Loucy (cell line): Measurements from ENCODE around the gene SEMA5A.

Experiments used
- EZH2phosphoT487 ChIP-seq: fragments of 200-600 bp; IDR thresholded peaks from 2 replicates; pipeline ENCODE4 v1.6.1; 2018; ENCODE audit warnings: antibody characterized with exemption, mild to moderate bottlenecking, moderate library complexity, borderline replicate concordance
- TF ChIP-seq, protein P1 (sequence below): fragments of 200-600 bp; sonication (generic); conservative IDR thresholded peaks from 2 replicates; pipeline ENCODE4 v1.5.1; 2014; ENCODE audit warnings: mild to moderate bottlenecking, antibody characterized with exemption, low read length

DNA sequence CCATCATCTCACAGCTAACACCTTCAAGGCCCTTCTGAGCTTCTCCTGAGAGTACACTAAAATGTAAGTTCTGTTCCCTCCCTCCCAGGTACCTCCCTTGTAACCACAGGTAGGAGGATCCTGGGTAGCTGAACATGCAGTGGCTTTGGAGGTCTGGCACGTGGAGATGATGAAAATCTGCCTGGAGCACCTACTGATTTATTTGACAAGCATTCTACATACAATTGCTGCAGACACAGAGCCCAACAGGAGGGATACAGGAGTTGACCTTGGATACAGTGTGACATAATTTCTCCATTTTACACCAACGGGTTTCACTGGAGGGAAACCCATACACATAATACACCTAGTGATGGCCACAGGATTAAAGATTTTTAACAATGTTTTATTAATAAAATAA is 478.7 kb downstream of the SEMA5A start:
- TF ChIP-seq, protein P1, sequence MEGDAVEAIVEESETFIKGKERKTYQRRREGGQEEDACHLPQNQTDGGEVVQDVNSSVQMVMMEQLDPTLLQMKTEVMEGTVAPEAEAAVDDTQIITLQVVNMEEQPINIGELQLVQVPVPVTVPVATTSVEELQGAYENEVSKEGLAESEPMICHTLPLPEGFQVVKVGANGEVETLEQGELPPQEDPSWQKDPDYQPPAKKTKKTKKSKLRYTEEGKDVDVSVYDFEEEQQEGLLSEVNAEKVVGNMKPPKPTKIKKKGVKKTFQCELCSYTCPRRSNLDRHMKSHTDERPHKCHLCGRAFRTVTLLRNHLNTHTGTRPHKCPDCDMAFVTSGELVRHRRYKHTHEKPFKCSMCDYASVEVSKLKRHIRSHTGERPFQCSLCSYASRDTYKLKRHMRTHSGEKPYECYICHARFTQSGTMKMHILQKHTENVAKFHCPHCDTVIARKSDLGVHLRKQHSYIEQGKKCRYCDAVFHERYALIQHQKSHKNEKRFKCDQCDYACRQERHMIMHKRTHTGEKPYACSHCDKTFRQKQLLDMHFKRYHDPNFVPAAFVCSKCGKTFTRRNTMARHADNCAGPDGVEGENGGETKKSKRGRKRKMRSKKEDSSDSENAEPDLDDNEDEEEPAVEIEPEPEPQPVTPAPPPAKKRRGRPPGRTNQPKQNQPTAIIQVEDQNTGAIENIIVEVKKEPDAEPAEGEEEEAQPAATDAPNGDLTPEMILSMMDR: no peak
- TF ChIP-seq EZH2phosphoT487: no peak
